ENCODE results near the gene RGCC.
"Not testable (repeated sequence)": the region's sequence is repeated elsewhere in the genome, so short reads cannot be mapped to it uniquely, and the experiment has no call there.

Gene RGCC

DNA sequence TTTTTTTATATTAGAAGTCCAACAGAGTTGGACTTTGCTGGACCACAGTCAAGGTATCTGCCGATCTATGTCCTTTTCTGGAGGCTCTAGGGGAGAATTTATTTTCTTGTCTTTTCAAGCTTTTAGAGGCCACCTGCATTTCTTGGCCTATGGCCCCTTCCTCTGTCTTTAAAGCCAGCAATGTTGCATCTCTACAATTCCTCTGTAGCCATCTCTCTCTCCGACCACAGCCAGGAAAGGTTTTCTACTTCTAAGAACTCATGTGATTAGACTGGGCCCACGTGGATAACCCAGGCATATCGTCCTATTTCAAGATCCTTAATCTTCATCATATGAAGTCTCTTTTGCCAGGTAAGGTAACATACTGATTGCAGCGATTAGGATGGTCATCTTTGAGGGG is 43.5 kb upstream of the RGCC start:
- in situ Hi-C loops (cut with MboI; ENCODE audit: low pct_unique_long_range_greater_than_20kb, low sequenced_read_pairs, unreplicated experiment): loop anchor here (25.0 kb wide), 1 partner anchor 223 kb away; no protein-coding TSS in a partner anchor
- TF ChIP-seq, protein P1, sequence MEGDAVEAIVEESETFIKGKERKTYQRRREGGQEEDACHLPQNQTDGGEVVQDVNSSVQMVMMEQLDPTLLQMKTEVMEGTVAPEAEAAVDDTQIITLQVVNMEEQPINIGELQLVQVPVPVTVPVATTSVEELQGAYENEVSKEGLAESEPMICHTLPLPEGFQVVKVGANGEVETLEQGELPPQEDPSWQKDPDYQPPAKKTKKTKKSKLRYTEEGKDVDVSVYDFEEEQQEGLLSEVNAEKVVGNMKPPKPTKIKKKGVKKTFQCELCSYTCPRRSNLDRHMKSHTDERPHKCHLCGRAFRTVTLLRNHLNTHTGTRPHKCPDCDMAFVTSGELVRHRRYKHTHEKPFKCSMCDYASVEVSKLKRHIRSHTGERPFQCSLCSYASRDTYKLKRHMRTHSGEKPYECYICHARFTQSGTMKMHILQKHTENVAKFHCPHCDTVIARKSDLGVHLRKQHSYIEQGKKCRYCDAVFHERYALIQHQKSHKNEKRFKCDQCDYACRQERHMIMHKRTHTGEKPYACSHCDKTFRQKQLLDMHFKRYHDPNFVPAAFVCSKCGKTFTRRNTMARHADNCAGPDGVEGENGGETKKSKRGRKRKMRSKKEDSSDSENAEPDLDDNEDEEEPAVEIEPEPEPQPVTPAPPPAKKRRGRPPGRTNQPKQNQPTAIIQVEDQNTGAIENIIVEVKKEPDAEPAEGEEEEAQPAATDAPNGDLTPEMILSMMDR (IDR thresholded peaks at IDR 0.05; ENCODE audit: extremely low read depth, insufficient read depth, missing control alignments): no peak

DNA sequence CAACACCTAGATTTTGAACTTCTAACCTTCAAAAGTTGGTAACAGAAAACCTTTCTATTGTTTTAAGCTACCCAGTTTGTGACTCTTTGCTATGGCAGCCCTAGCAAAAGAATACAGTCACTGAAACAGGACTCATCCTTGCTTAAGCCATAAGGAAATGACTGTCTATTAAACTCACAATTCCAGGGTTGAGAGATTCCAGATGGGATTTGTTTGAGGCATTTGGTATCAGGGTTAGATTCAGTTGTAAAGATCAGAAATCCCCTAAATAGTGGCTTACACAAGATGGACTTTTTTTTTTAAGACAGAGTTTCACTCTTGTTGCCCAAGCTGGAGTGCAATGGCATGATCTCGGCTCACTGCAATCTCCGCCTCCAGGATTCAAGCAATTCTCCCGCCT is 41.1 kb upstream of the RGCC start:
- in situ Hi-C loops (cut with MboI; ENCODE audit: low pct_unique_long_range_greater_than_20kb, low sequenced_read_pairs, unreplicated experiment): loop anchor here (25.0 kb wide), 1 partner anchor 221 kb away; no protein-coding TSS in a partner anchor
- TF ChIP-seq, protein P1 (IDR thresholded peaks at IDR 0.05; ENCODE audit: extremely low read depth, insufficient read depth, missing control alignments): no peak
- no peak for DNase-seq (ENCODE audit: low spot score)

More for the DNA sequence above, 43.5 kb upstream of the RGCC start:
- DNase-seq (ENCODE audit: low spot score): no peak

DNA sequence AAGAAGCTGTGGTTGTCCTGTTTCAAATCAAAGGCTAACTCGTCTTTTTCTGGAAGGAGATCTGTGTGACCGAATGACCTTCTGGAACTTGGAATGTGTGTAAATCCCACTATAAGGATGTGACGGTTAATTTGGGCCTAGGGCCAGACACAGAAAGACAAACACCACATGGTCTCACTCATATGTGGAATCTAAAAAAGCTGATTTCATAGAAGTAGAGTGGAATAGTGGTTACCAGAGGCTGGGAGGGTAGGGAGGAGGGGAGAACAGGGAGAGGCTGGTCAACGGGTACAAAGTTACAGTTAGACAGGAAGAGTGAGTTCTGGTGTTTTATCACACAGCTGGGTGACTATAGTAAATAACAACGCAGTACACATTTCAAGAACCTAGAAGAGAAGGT is 39.3 kb upstream of the RGCC start:
- in situ Hi-C loops (cut with MboI; ENCODE audit: low pct_unique_long_range_greater_than_20kb, low sequenced_read_pairs, unreplicated experiment): loop anchor here (25.0 kb wide), 1 partner anchor 219 kb away; no protein-coding TSS in a partner anchor

DNA sequence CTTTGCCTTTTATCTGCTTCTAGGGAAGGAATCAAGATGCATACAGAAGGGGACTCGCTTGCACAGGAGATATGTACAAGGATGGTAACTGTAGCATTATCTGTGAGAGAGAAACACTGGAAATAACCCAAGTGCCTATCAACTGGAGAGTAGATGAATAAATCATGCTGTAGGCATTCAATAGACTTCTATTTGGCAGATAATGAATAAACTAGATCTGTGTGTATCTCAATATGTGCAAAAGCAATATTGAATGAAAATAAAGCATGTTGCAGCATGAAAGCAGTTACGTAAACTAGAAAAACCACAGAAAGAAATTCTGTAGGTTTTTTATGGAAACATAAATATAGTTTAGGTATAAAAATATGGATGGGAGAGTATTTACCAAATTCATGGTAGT is 38.6 kb upstream of the RGCC start:
- TF ChIP-seq, protein P1 (IDR thresholded peaks at IDR 0.05; ENCODE audit: extremely low read depth, insufficient read depth, missing control alignments): no peak
- in situ Hi-C loops (cut with MboI; ENCODE audit: low pct_unique_long_range_greater_than_20kb, low sequenced_read_pairs, unreplicated experiment): loop anchor here (25.0 kb wide), 1 partner anchor 219 kb away; no protein-coding TSS in a partner anchor
- DNase-seq (ENCODE audit: low spot score): no peak

More for the DNA sequence above, 39.3 kb upstream of the RGCC start:
- no peak for DNase-seq (ENCODE audit: low spot score)
- TF ChIP-seq, protein P1 (IDR thresholded peaks at IDR 0.05; ENCODE audit: extremely low read depth, insufficient read depth, missing control alignments): no peak

DNA sequence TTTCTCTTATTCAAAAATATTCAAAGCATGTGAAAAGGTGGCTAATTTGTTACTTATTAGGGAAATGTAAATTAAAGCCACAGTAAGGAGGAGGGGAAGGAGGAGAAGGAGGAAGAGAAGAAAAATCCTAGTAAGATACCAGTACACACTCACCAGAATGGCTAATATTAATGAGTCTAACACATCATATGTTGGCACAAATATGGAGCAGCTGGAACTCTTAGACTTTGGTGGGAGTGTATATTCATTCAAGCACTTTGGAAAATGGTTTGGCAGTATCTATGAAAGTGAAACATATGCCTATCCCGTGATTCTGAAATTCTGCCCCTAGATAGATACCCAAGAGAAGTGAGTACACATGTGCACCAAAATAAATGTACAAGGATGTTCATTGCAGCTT is 38.1 kb upstream of the RGCC start:
- TF ChIP-seq, protein P1 (IDR thresholded peaks at IDR 0.05; ENCODE audit: extremely low read depth, insufficient read depth, missing control alignments): no peak
- no peak for DNase-seq (ENCODE audit: low spot score)
- in situ Hi-C loops (cut with MboI; ENCODE audit: low pct_unique_long_range_greater_than_20kb, low sequenced_read_pairs, unreplicated experiment): loop anchor here (25.0 kb wide), 1 partner anchor 218 kb away; no protein-coding TSS in a partner anchor

DNA sequence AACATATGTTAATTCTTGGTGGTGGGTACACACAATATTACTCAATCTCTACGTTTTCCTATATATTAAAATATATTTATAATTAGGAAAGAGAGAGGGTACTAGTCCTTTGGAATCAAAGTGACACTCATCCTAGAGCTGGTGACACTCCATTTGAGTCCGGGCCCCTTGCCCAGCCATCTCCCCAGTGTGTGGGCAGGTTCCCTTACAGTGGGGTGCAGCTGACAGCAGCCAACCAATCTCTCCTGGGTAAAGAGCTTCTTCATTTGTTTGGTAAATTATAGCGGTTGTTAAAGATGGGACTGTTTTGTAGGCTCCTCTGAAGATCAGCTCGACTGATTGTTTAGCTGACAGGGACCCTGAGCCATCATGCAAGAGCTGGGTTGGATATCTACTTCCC is 37.2 kb upstream of the RGCC start:
- in situ Hi-C loops (cut with MboI; ENCODE audit: low pct_unique_long_range_greater_than_20kb, low sequenced_read_pairs, unreplicated experiment): loop anchor here (25.0 kb wide), 1 partner anchor 217 kb away; no protein-coding TSS in a partner anchor
- DNase-seq (ENCODE audit: low spot score): no peak
- TF ChIP-seq, protein P1 (IDR thresholded peaks at IDR 0.05; ENCODE audit: extremely low read depth, insufficient read depth, missing control alignments): no peak

DNA sequence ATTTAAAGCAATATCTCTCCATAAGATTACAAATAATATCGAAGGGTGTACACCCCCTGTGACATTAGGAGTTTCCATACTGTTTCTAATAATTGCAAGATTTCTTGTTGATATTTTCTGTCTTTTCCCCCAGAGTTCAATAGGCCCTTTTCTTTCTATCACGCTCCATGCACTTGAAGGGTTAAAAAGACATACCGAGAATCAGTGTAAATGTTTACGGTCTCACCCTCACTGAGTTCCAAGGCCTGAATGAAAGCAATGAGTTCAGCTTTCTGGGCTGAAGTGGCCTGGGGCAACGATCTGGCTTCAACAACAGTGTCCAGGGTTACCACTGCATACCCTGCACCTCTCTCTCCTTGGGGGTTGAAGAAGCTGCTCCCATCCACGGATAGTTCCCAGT is 36.0 kb upstream of the RGCC start:
- not testable (repeated sequence) for DNase-seq (ENCODE audit: low spot score)
- in situ Hi-C loops (cut with MboI; ENCODE audit: low pct_unique_long_range_greater_than_20kb, low sequenced_read_pairs, unreplicated experiment): loop anchor here (25.0 kb wide), 1 partner anchor 216 kb away; no protein-coding TSS in a partner anchor

DNA sequence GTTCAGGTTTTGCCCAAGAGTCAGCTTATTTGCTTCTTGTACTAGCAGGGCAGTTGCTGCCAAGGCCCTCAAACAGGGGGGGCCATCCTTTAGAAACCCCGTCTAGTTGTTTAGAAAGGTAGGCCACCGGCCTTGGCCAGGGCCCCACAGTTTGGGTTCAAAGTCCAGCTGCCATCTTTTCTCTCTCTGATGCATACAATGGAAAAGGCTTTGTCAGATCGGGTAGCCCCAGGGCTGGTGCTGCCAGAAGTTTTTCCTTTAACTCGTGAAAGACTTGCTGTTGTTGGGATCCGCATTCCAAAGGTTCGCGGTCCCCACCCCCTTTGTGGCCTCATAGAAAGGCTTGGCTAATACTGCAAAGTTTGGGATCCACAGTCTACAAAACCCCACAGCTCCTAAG is 35.4 kb upstream of the RGCC start:
- not testable (repeated sequence) for DNase-seq (ENCODE audit: low spot score)
- in situ Hi-C loops (cut with MboI; ENCODE audit: low pct_unique_long_range_greater_than_20kb, low sequenced_read_pairs, unreplicated experiment): loop anchor here (25.0 kb wide), 1 partner anchor 215 kb away; no protein-coding TSS in a partner anchor

DNA sequence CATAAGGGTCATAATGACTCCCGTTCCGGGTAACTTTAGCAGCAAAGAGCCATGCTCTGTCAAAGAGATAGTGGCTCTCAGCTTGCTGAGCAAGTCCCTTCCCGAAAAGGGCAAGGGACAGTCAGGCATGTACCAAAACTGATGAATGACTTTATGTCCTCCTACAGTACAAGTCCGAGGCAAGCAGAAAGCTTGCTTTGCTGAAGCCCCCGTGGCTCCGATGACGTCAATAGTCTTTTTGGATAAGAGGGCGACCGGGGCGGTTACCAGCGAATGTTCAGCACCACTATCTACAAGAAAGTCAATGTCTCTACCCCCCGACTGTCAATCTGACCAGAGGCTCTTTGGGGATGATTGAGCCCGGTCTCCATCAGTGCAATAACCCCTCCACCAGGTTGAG is 34.1 kb upstream of the RGCC start:
- in situ Hi-C loops (cut with MboI; ENCODE audit: low pct_unique_long_range_greater_than_20kb, low sequenced_read_pairs, unreplicated experiment): loop anchor here (25.0 kb wide), 1 partner anchor 214 kb away; no protein-coding TSS in a partner anchor
- DNase-seq (ENCODE audit: low spot score): not testable (repeated sequence)

DNA sequence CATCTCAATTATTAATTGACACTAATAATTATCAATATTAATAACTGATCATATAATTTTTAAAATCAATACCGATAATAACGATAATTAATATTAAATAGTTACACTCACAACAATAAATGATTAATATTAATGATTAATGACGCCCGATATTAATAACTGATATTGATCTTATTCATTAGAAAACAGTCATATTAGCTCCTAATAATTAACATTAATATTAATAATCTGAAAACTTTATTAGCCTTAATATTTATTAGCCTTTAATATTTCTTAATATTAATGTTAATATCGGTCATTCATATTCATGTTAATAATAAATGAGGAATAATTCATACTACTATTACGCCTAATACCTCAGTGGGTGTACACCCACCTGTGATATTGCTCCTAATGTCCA is 32.7 kb upstream of the RGCC start:
- in situ Hi-C loops (cut with MboI; ENCODE audit: low pct_unique_long_range_greater_than_20kb, low sequenced_read_pairs, unreplicated experiment): loop anchor here (25.0 kb wide), 1 partner anchor 213 kb away; no protein-coding TSS in a partner anchor
- DNase-seq (ENCODE audit: low spot score): not testable (repeated sequence)

Data from GM13977 (cell line).